BLaER1 (cell line): ENCODE results near the gene FCSK.
"Not testable (repeated sequence)": the region's sequence is repeated elsewhere in the genome, so short reads cannot be mapped to it uniquely, and the experiment has no call there.

Experiments
- H3K27ac ChIP-seq: shearing (Covaris generic); formaldehyde crosslinking; 2 replicates; pipeline ENCODE4 v1.8.1; 2022
- H3K27me3 ChIP-seq: shearing (Covaris generic); formaldehyde crosslinking; 2 replicates; pipeline ENCODE4 v1.8.1; 2022
- H3K36me3 ChIP-seq: shearing (Covaris generic); formaldehyde crosslinking; 2 replicates; pipeline ENCODE4 v1.8.1; 2022
- H3K4me1 ChIP-seq: shearing (Covaris generic); formaldehyde crosslinking; 2 replicates; pipeline ENCODE4 v1.8.1; 2022
- H3K4me2 ChIP-seq: shearing (Covaris generic); formaldehyde crosslinking; 2 replicates; pipeline ENCODE4 v1.8.1; 2022
- H3K4me3 ChIP-seq: shearing (Covaris generic); formaldehyde crosslinking; 2 replicates; pipeline ENCODE4 v1.8.1; 2022
- H3K9ac ChIP-seq: shearing (Covaris generic); formaldehyde crosslinking; 2 replicates; pipeline ENCODE4 v1.8.1; 2022
- H3K9me3 ChIP-seq: shearing (Covaris generic); formaldehyde crosslinking; 2 replicates; pipeline ENCODE4 v1.8.1; 2022
- H4K20me1 ChIP-seq: shearing (Covaris generic); formaldehyde crosslinking; 2 replicates; pipeline ENCODE4 v1.8.1; 2022
- Cebpa-rat ChIP-seq: shearing (Covaris generic); IDR thresholded peaks from 2 replicates; pipeline ENCODE4 v1.8.1; 2022

FCSK gene

DNA sequence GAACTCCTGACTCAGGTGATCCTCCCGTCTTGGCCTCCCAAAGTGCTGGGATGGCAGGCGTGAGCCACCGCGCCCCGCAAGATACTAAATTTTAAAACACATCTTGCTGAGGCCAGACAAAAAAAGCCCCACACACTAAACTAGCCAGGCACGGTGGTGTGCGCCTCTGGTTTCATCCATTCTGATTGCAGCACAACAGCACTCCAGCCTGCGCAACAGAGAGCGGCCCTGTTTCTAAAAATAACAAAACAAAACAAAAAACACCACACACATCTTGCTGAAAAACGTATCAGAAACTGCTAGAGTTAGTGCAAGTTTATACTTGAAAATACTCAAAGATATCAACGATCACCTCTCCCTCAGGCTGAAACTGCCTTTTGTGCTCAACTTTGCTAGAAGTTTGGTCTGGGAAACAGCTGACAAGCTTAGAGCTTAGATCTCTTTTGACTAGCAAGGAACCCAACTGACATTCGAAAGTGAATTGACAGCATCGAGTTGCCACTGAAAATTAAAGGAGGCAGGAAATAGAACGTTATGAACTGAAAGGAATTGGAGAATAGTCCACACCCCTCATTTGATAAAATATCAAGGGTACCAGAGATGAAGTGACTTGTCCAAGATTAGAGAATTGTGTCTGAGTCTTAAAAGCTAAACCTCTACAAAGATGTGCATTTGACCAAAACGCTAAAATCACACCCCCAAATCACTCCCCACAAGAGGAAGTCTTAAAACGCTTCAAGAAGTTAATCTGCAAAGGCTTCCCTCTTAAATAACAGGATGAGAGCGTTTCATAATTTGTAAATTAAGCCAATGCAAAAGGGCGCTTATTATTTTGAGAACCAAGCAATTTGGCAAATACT lies 68.1 kb downstream of the FCSK start:
- Histone ChIP-seq H3K27ac (peak overlapping the region; percentile 97), H3K36me3 (peaks cover 38% of the 10 kb centered on the region), H3K9ac (peak overlapping the region; percentile 98), H3K4me1 (peaks cover 49% of the 10 kb centered on the region), H3K27me3 (no peaks in the 10 kb centered on the region), H4K20me1 (peaks cover 27% of the 10 kb centered on the region), H3K4me3 (peak overlapping the region; percentile 90), H3K4me2 (peak overlapping the region; percentile 87), H3K9me3 (no peaks in the 10 kb centered on the region)
- TF ChIP-seq Cebpa-rat: no peak

DNA sequence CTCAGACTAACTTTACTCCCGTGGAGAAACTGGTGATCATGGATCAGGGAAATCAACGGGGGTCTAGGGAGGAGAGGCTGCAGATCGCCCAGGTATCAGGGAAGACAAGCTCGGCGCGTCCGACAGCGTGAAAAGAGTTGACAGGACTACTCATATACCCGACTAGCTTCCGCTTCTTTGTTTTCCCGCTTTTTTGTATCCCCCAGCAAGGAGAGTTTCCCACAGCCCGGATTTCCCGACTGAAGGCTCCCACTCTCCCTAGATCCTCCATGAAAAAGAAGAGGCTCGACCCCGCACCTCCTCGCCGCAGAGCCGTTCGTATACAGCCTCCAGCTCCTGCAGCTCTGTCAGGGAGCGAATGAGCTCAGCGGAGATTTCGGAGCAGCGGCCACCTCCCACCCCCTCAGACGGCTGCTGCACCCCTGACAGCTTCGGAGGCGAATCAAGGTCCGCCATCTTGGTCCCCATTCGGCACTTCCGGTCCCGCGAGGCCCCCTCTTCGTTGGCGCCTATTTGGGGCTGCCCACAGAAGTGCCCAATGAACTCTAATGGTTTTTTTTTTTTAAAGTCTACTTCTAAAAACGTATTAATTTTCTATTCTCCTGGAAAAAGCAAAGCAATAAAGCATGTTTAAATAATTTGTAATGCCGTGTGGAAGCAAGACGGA lies 68.8 kb downstream of the FCSK start, which contains the start of gene COG4:
COG4 (minus strand) TSS at position 479 of the 667 bp plus-strand sequence; CDS start at position 468, 11 bp downstream.
- no peak for TF ChIP-seq Cebpa-rat
- peak within 1 kb of the TSS; percentile 90 for H3K4me3 ChIP-seq
- peaks cover 57% of the 10 kb centered on the region for H3K4me1 ChIP-seq
- peak within 1 kb of the TSS; percentile 97 for H3K27ac ChIP-seq
- H3K9me3 ChIP-seq: no peaks in the 10 kb centered on the region
- H3K27me3 ChIP-seq: no peaks in the 10 kb centered on the region
- peak within 1 kb of the TSS; percentile 89 for H3K4me2 ChIP-seq
- H3K36me3 ChIP-seq: peaks cover 38% of the 10 kb centered on the region
- peaks cover 34% of the 10 kb centered on the region for H4K20me1 ChIP-seq
- peak within 1 kb of the TSS; percentile 98 for H3K9ac ChIP-seq

DNA sequence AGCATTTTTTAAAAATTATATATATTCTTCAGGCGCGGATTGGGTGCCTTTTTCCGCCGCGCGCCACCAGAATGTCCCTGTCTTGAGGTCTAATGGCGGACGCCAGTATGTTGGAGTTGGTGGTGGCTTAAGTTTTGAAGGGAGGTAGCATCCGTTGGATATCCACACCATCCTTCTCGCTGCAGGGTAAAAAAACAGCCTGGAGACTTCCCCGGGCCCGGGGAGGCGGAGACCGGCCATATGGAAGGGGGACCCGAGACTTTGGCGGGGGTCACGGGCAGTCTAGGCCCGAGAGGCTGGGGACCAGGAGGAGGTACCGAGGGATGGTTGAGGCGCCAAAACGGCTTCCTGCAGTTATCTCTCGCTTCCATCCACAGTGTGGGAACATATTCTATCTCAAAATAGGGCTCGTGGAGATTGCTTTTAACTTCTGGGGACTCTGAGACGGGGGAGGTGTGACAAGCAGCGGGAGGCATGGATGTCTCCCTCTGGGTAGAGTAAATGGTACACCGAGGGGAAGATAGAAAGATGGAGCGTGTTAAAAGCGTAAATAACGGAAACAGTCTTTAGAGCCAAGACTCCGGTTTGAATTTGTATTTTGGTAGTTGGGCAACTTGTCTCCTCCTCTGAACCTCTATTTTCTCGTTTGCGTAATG lies 69.5 kb downstream of the FCSK start, which contains the start of gene SF3B3:
SF3B3 (plus strand) TSS at position 74 of the 656 bp plus-strand sequence. CDS start 2,841 bp downstream, outside the sequence.
- Histone ChIP-seq H3K4me1 (peaks cover 63% of the 10 kb centered on the region), H3K27ac (peak within 1 kb of the TSS; percentile 97), H3K27me3 (no peaks in the 10 kb centered on the region), H3K4me3 (peak within 1 kb of the TSS; percentile 90), H3K36me3 (peaks cover 38% of the 10 kb centered on the region), H3K4me2 (peak within 1 kb of the TSS; percentile 89), H3K9me3 (no peaks in the 10 kb centered on the region), H3K9ac (peak within 1 kb of the TSS; percentile 98), H4K20me1 (peaks cover 41% of the 10 kb centered on the region)
- no peak for TF ChIP-seq Cebpa-rat

GRCh38 chr16:70524399-70524825 lies 70.0 kb downstream of the FCSK start:
- not testable (repeated sequence) for H3K27me3 ChIP-seq, H3K9me3 ChIP-seq
- peaks cover 41% of the 10 kb centered on the region for H3K36me3 ChIP-seq
- peak overlapping the region; percentile 98 for H3K9ac ChIP-seq
- H3K27ac ChIP-seq: peak overlapping the region; percentile 97
- peak overlapping the region; percentile 90 for H3K4me3 ChIP-seq
- H3K4me1 ChIP-seq: peaks cover 68% of the 10 kb centered on the region
- peak overlapping the region; percentile 89 for H3K4me2 ChIP-seq
- peaks cover 46% of the 10 kb centered on the region for H4K20me1 ChIP-seq

DNA sequence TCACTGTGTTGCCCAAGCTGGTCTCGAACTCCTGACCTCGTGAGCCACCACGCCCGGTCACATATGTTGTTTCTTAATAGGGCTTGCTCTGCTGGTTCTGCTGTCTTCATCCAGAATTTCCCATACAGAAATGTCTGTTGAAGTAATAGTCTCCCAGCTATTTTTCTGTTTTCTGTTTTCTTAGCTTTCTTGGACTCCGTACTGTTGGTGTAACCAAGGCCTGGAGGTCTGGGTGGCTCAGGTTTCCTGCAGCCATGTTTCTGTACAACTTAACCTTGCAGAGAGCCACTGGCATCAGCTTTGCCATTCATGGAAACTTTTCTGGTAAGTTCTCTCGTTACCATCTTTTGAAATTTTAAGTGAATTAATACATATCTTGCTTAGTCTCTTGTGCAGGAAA lies 72.0 kb downstream of the FCSK start:
- Histone ChIP-seq H3K4me1 (peaks cover 56% of the 10 kb centered on the region), H3K9ac (peak overlapping the region; percentile 45), H4K20me1 (peaks cover 66% of the 10 kb centered on the region), H3K9me3 (no peaks in the 10 kb centered on the region), H3K27ac (no peak overlapping the region), H3K4me3 (peak overlapping the region; percentile 90), H3K36me3 (peaks cover 55% of the 10 kb centered on the region), H3K4me2 (peak overlapping the region; percentile 89), H3K27me3 (no peaks in the 10 kb centered on the region)
- TF ChIP-seq Cebpa-rat: no peak

DNA sequence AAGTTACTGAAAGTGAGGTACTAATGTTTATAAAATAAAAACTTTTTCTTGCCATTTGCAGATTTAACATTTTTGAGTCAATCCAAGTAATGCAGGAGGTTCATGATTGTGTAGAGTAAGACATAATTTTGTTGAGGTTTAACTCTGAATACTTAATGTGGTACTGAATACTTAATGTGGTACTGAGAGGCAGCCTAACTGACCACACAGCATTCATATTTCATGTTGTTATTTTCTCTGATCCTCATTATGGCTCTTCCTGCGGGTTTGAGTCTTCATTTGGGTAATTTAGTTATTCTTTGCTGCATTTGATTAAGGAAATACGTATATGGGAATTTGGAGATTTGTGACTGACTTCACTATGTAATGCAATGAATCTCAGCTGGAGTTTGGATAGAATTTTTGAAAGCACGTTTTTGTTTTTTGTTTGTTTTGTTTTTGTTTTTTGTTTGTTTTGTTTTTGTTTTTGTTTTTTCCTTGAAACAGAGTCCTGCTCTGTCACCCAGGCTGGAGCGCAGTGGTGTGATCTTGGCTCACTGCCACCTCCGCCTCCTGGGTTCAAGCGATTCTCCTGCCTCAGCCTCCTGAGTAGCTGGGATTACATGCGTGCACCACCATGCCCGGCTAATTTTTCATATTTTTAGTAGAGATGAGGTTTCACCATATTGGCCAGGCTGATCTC lies 73.1 kb downstream of the FCSK start:
- TF ChIP-seq Cebpa-rat: no peak
- no peaks in the 10 kb centered on the region for H3K9me3 ChIP-seq
- H3K4me2 ChIP-seq: peak overlapping the region; percentile 89
- H3K36me3 ChIP-seq: peaks cover 66% of the 10 kb centered on the region
- H3K4me1 ChIP-seq: peaks cover 47% of the 10 kb centered on the region
- H3K27me3 ChIP-seq: no peaks in the 10 kb centered on the region
- peak overlapping the region; percentile 90; the same call in 1 of the 2 replicates for H3K4me3 ChIP-seq
- H3K9ac ChIP-seq: peak overlapping the region; percentile 45
- H4K20me1 ChIP-seq: peaks cover 77% of the 10 kb centered on the region
- no peak overlapping the region for H3K27ac ChIP-seq

- Histone ChIP-seq H3K4me3 (no peak overlapping the region; the same call in 1 of the 2 replicates), H3K27ac (no peak overlapping the region), H3K9me3 (no peaks in the 10 kb centered on the region), H3K4me1 (peaks cover 44% of the 10 kb centered on the region), H4K20me1 (peaks cover 94% of the 10 kb centered on the region), H3K9ac (no peak overlapping the region), H3K27me3 (no peaks in the 10 kb centered on the region), H3K36me3 (peaks cover 83% of the 10 kb centered on the region), H3K4me2 (peak overlapping the region; percentile 44)
- TF ChIP-seq Cebpa-rat: no peak
Observed at GRCh38 chr16:70529051-70529777, 74.8 kb downstream of the FCSK start.
